Panc1 (cell line): ENCODE data around the gene ZNF678. TPM values are rescaled to one million over a fixed set of nuclear protein-coding genes. Genes with fewer than 3 reads are reported as not detected.
"Not testable (repeated sequence)": the region's sequence is repeated elsewhere in the genome, so short reads cannot be mapped to it uniquely, and the experiment has no call there.

Source experiments
- ATAC-seq: fragments of 200-7000 bp; cut with Tn5 transposase; 2 replicates; pipeline ENCODE4 v1.9.1; 2020; ENCODE audit warnings: mild to moderate bottlenecking, moderate library complexity
- BruUV-seq: library from RNA; stranded (reverse); fragments of 400-500 nt; replicated peaks from 2 replicates; lab custom pipeline; 2021; lab: Mats Ljungman, UMichigan
- CTCF ChIA-PET: fragments of 300-600 bp; sonication (Branson Sonifier 250); formaldehyde crosslinking; loops from one replicate; lab custom pipeline; 2022; ENCODE audit warnings: antibody characterized with exemption; lab: Charles Lee
- POLR2A ChIA-PET: fragments of 300-600 bp; sonication (Branson Sonifier 250); formaldehyde crosslinking; loops from one replicate; lab custom pipeline; 2022; ENCODE audit warnings: antibody characterized with exemption; lab: Charles Lee
- DNase-seq: peaks from one replicate; pipeline ENCODE4 v3.0.0-alpha.2; 2010; ENCODE audit warnings: low read depth, low spot score
- H3K27ac ChIP-seq: 2 replicates; pipeline ENCODE4 v1.5.1; 2011; ENCODE audit warnings: mild to moderate bottlenecking, low read length, inconsistent platforms
- H3K27me3 ChIP-seq: fragments of 200-500 bp; sonication (Bioruptor generic); 2 replicates; pipeline ENCODE4 v1.6.0; 2014; ENCODE audit warnings: low read length, inconsistent platforms; ENCODE audit not compliant: control insufficient read depth, insufficient read depth
- H3K36me3 ChIP-seq: fragments of 200-500 bp; sonication (Bioruptor generic); 2 replicates; pipeline ENCODE4 v1.5.1; 2014; ENCODE audit warnings: inconsistent platforms, mild to moderate bottlenecking, low read length, moderate library complexity; ENCODE audit not compliant: control insufficient read depth, insufficient read depth
- H3K4me1 ChIP-seq: 2 replicates; pipeline ENCODE4 v1.5.1; 2011; ENCODE audit warnings: inconsistent platforms, mild to moderate bottlenecking, low read length, moderate library complexity; ENCODE audit not compliant: control insufficient read depth, insufficient read depth
- H3K4me3 ChIP-seq, 2 experiments: 2 replicates each; pipeline ENCODE4 v1.5.1; 2011 to 2012; ENCODE audit warnings: low read depth in 2 of 2, low read length in 2 of 2, mild to moderate bottlenecking in 2 of 2, inconsistent platforms in 1 of 2, moderate library complexity in 1 of 2
- H3K9me3 ChIP-seq: fragments of 200-500 bp; sonication (Bioruptor generic); 2 replicates; pipeline ENCODE4 v1.5.1; 2014; ENCODE audit warnings: low read depth, mild to moderate bottlenecking, inconsistent platforms, low read length, moderate library complexity; ENCODE audit not compliant: control insufficient read depth, insufficient read depth
- CTCF ChIP-seq: fragments of 450-650 bp; IDR thresholded peaks from 2 replicates; pipeline ENCODE4 v1.5.1; 2017; ENCODE audit warnings: mild to moderate bottlenecking
- POLR2AphosphoS5 ChIP-seq: IDR thresholded peaks from 2 replicates; pipeline ENCODE4 v1.6.1; 2012; ENCODE audit warnings: mild to moderate bottlenecking, low read depth, low read length, moderate library complexity
- SIN3A ChIP-seq: IDR thresholded peaks from 2 replicates; pipeline ENCODE4 v1.6.1; 2012; ENCODE audit warnings: low read depth, mild to moderate bottlenecking, low read length, moderate library complexity, borderline replicate concordance; ENCODE audit not compliant: insufficient read depth
- TCF7L2 ChIP-seq: IDR thresholded peaks from 2 replicates; pipeline ENCODE4 v1.6.1; 2011; ENCODE audit warnings: mild to moderate bottlenecking, low read depth, low read length, inconsistent platforms
- in situ Hi-C: cut with HindIII; loops from 2 replicates; pipeline ENCODE4 v1.10.0; 2016; ENCODE audit warnings: low sequenced_read_pairs, low pct_unique_long_range_greater_than_20kb
- intact Hi-C: fragments of 100-400 bp; cut with micrococcal nuclease; formaldehyde crosslinking; loops from one replicate; pipeline ENCODE4 v1.10.0; 2022; ENCODE audit not compliant: unreplicated experiment
- total RNA-seq: library from RNA; stranded (reverse); gene quantifications from one replicate; pipeline ENCODE4 v1.2.1, GENCODE V29; 2021; ENCODE audit not compliant: unreplicated experiment
- TF ChIP-seq, protein P1 (sequence below), 2 experiments: IDR thresholded peaks; 2 replicates each; pipeline ENCODE4 v1.6.1; 2011 to 2012; ENCODE audit warnings: low read depth in 2 of 2, control low read depth in 1 of 2, low read length in 1 of 2, mild to moderate bottlenecking in 1 of 2, moderate library complexity in 1 of 2; ENCODE audit not compliant: insufficient read depth in 1 of 2

The ZNF678 gene
- total RNA-seq, 1 experiment from 2014 or later, result 8.0 TPM

DNA sequence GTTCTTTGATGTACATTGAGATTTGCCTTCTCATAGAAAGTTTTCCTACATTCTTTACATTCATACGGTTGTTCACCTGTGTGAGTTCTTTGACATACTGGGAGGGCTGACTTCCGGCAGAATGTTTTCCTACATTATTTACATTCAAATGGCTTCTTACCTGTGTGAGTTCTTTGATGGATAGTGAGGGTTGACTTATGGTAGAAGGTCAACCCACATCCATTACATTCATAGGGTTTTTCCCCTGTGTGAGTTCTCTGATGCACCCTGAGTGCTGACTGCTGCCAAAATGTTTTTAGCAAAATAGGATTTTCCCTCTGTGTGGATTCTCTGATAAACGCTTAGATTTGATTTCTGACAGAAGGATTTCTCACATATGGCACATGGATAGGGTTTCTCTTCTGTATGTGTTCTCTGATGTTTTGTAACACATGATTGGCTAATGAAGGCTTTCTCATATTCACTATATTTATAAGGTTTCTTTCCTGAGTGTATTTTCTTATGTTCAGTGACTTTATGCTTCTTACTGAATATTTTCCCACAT, 134.0 kb downstream of the ZNF678 start:
- CTCF ChIA-PET, result no interaction called here
- no peak for TF ChIP-seq POLR2AphosphoS5
- no peak for TF ChIP-seq SIN3A
- no peak for TF ChIP-seq CTCF
- no peak for TF ChIP-seq TCF7L2
- TF ChIP-seq, protein P1, sequence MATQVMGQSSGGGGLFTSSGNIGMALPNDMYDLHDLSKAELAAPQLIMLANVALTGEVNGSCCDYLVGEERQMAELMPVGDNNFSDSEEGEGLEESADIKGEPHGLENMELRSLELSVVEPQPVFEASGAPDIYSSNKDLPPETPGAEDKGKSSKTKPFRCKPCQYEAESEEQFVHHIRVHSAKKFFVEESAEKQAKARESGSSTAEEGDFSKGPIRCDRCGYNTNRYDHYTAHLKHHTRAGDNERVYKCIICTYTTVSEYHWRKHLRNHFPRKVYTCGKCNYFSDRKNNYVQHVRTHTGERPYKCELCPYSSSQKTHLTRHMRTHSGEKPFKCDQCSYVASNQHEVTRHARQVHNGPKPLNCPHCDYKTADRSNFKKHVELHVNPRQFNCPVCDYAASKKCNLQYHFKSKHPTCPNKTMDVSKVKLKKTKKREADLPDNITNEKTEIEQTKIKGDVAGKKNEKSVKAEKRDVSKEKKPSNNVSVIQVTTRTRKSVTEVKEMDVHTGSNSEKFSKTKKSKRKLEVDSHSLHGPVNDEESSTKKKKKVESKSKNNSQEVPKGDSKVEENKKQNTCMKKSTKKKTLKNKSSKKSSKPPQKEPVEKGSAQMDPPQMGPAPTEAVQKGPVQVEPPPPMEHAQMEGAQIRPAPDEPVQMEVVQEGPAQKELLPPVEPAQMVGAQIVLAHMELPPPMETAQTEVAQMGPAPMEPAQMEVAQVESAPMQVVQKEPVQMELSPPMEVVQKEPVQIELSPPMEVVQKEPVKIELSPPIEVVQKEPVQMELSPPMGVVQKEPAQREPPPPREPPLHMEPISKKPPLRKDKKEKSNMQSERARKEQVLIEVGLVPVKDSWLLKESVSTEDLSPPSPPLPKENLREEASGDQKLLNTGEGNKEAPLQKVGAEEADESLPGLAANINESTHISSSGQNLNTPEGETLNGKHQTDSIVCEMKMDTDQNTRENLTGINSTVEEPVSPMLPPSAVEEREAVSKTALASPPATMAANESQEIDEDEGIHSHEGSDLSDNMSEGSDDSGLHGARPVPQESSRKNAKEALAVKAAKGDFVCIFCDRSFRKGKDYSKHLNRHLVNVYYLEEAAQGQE (IDR thresholded peaks at IDR 0.05; ENCODE audit: insufficient read depth in 1 of 2, low read depth in 2 of 2, low read length in 1 of 2), result no peak
- no TSS peak for BruUV-seq
- in situ Hi-C loops, result no loop called here
- no peak overlapping the region for H3K4me3 ChIP-seq
- ATAC-seq (no peak), DNase-seq (no peak)
- no peaks in the 10 kb centered on the region for H3K36me3 ChIP-seq
- peaks cover 11% of the 10 kb centered on the region; the same call in 1 of the 2 replicates for H3K9me3 ChIP-seq
- POLR2A ChIA-PET, result no interaction called here
- intact Hi-C loops, result no loop called here
- no peaks in the 10 kb centered on the region for H3K4me1 ChIP-seq
- no peaks in the 10 kb centered on the region for H3K27me3 ChIP-seq
- H3K27ac ChIP-seq, result no peak overlapping the region

- POLR2A ChIA-PET, ATAC-seq, H3K36me3 ChIP-seq, BruUV-seq, CTCF ChIA-PET, intact Hi-C loops, H3K27me3 ChIP-seq, H3K4me1 ChIP-seq, H3K4me3 ChIP-seq, H3K27ac ChIP-seq, H3K9me3 ChIP-seq, in situ Hi-C loops, DNase-seq: not testable (repeated sequence)
Observed at GRCh38 chr1:227701631-227702030, 138.3 kb downstream of the ZNF678 start.

DNA sequence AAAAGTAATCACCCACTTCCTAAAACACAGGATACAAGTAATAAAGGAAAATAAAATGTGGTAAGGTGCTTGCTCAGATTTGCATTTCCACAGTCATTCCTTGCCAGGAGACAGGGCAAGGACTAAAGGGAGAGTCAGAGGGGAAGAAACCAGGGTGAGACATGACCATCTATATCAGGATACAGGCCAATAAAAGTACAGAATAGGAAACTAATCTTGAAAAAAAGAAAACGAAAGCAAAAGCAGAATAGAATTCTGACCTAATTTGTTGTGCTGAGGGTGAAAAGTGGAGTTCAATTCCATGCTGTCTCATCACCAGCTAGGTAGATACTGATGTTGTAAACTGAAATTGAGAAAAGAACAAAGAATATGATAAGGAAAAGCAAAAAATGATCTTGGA, 144.5 kb downstream of the ZNF678 start:
- intact Hi-C loops, result no loop called here
- Histone ChIP-seq H3K27ac (no peak overlapping the region), H3K4me3 (no peak overlapping the region), H3K27me3 (no peaks in the 10 kb centered on the region), H3K36me3 (no peaks in the 10 kb centered on the region), H3K9me3 (0 out of 2 replicates have a peak, but pooled peaks cover 3% of the 10 kb centered on the region), H3K4me1 (no peaks in the 10 kb centered on the region)
- DNase-seq (no peak), ATAC-seq (no peak)
- in situ Hi-C loops, result no loop called here
- BruUV-seq, result no TSS peak
- ChIA-PET POLR2A (no interaction called here), CTCF (no interaction called here)
- no peak for TF ChIP-seq CTCF
- TF ChIP-seq TCF7L2, result no peak
- TF ChIP-seq SIN3A, result no peak
- no peak for TF ChIP-seq POLR2AphosphoS5
- TF ChIP-seq, protein P1 (IDR thresholded peaks at IDR 0.05; ENCODE audit: insufficient read depth in 1 of 2, low read depth in 2 of 2, low read length in 1 of 2), result no peak
